ENCODE data around the gene RAN. TPM values are rescaled to one million over a fixed set of nuclear protein-coding genes. Genes with fewer than 3 reads are reported as not detected.

The RAN gene
- total and polyA plus RNA-seq, 3 donors from 2014 or later = 289 to 966 (median 304) TPM

DNA sequence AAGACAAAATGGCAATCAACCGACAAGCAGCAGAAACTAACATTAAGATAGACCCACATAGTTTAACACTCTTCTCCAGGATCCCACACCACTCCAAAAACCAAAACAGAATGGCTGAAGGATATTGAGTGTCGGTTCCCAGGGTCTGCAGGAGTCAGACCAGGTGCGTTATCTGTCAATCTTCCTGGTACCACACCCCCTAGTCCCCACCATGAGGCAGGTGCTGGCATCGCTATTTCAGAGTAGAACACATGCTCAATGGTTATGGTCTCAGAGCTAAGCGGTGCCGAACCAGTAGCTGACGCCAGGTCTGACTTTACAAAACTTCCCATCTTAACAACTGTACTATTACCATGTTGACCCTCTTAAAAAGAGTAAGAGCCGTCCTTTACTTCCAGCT is 43.0 kb upstream of the RAN start:
- no peaks in the 10 kb centered on the region for H3K27me3 ChIP-seq
- no peak overlapping the region for H3K27ac ChIP-seq
- no peak for TF ChIP-seq POLR2A (IDR thresholded peaks at IDR 0.05)
- TF ChIP-seq, protein P1, sequence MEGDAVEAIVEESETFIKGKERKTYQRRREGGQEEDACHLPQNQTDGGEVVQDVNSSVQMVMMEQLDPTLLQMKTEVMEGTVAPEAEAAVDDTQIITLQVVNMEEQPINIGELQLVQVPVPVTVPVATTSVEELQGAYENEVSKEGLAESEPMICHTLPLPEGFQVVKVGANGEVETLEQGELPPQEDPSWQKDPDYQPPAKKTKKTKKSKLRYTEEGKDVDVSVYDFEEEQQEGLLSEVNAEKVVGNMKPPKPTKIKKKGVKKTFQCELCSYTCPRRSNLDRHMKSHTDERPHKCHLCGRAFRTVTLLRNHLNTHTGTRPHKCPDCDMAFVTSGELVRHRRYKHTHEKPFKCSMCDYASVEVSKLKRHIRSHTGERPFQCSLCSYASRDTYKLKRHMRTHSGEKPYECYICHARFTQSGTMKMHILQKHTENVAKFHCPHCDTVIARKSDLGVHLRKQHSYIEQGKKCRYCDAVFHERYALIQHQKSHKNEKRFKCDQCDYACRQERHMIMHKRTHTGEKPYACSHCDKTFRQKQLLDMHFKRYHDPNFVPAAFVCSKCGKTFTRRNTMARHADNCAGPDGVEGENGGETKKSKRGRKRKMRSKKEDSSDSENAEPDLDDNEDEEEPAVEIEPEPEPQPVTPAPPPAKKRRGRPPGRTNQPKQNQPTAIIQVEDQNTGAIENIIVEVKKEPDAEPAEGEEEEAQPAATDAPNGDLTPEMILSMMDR (IDR thresholded peaks at IDR 0.05) = no peak
- H3K4me1 ChIP-seq = peaks cover 7% of the 10 kb centered on the region
- intact Hi-C loops (cut with DNase I; ENCODE audit: low total_unique reads) = no loop called here
- H3K9me3 ChIP-seq = no peaks in the 10 kb centered on the region
- H3K4me3 ChIP-seq = no peak overlapping the region
- DNase-seq = no peak
- WGBS, 2 donors = 90 to 94% methylated on average over 8 of the region's 8 CpGs
- no peaks in the 10 kb centered on the region for H3K36me3 ChIP-seq (ENCODE audit: low read depth, missing control alignments)

DNA sequence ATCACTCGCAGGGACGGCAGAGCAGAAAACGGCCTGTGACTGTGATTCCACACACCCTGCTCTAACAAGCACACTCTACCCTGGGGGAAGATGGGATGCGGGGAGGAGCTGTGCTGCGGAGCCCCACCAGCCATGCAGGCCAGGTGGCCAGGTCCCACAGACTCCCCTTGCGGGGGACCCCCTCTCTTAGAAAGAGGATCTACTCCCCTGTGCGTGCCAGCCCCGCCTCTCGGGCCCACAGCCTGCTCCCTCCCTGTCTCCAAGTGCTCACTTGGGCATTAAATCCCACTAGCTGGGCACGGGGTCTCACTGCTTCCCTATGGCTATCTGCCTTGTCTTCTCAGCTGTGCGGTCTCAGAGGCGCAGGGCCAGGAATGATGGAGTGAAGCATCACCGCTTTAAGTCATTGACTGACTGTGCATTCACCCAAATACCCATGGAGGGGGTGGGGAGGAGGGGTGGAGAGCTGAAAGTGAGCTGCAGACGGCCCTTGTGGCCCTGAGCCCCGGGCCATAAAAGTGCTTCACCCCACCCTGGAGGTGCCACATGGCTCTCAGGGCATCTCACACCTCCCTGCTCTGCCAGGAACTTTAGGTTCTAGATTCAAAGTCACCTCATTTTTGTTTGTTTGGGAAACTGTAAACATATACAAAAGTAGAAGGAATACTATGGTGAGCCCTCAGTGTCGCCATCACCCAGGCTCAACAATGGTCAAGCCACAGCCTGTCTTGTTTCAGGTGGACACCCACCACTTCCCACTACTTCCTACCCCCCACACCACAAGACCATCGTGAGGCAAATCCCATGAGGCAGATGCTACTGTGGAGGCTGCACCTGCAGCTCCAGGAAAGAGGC is 42.2 kb upstream of the RAN start:
- TF ChIP-seq, protein P1 (IDR thresholded peaks at IDR 0.05) = no peak
- no peak for TF ChIP-seq POLR2A (IDR thresholded peaks at IDR 0.05)
- Histone ChIP-seq H3K27ac (no peak overlapping the region), H3K36me3 (ENCODE audit: low read depth, missing control alignments) (no peaks in the 10 kb centered on the region), H3K27me3 (no peaks in the 10 kb centered on the region), H3K9me3 (no peaks in the 10 kb centered on the region), H3K4me1 (peaks cover 7% of the 10 kb centered on the region), H3K4me3 (no peak overlapping the region)
- no peak for DNase-seq
- 83 to 85% methylated on average over 17 of the region's 17 CpGs for whole genome bisulfite sequencing, 2 donors
- intact Hi-C loops (cut with DNase I; ENCODE audit: low total_unique reads) = no loop called here

DNA sequence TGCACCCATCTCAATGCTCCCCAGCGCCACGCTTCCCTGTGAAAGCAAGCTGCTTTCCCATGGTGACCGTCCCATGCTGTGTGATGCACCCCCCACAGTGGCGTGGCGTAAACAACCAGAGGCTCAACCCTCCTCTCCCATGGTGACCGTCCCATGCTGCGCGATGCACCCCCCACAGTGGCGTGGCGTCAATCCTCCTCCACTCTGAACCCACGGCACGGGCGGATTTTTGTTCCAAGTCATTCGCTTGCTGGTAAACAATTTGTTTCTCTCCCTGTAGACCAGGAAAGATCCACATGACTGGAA is 41.7 kb upstream of the RAN start:
- Histone ChIP-seq H3K36me3 (ENCODE audit: low read depth, missing control alignments) (no peaks in the 10 kb centered on the region), H3K27me3 (no peaks in the 10 kb centered on the region), H3K4me1 (peaks cover 7% of the 10 kb centered on the region), H3K4me3 (no peak overlapping the region), H3K9me3 (no peaks in the 10 kb centered on the region), H3K27ac (no peak overlapping the region)
- TF ChIP-seq POLR2A (IDR thresholded peaks at IDR 0.05) = no peak
- TF ChIP-seq, protein P1 (IDR thresholded peaks at IDR 0.05) = no peak
- WGBS, 2 donors = 84% methylated on average over 11 to 14 of the region's 14 CpGs
- no peak for DNase-seq
- intact Hi-C loops (cut with DNase I; ENCODE audit: low total_unique reads) = no loop called here

DNA sequence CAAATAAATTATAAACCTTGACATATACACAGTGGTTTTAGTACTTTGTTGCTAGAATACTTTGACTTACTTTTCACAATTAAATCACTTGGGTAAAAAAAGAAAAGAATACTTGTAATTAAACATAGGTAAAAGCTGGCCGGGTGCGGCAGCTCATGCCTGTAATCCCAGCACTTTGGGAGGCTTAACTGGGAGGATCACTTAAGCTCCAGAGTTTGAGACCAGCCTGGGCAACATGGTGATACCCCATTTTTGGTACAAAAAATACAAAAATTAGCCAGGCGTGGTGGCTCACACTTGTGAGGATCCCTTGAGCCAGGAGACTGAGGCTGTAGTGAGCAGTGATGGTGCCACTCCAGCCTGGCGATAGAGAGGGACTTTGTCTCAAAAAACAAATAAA is 40.6 kb upstream of the RAN start:
- Histone ChIP-seq H3K9me3 (no peaks in the 10 kb centered on the region), H3K27ac (no peak overlapping the region), H3K36me3 (ENCODE audit: low read depth, missing control alignments) (no peaks in the 10 kb centered on the region), H3K4me1 (peaks cover 7% of the 10 kb centered on the region), H3K27me3 (no peaks in the 10 kb centered on the region), H3K4me3 (no peak overlapping the region)
- intact Hi-C loops (cut with DNase I; ENCODE audit: low total_unique reads) = no loop called here
- 88 to 95% methylated on average over 4 of the region's 4 CpGs for WGBS, 2 donors
- TF ChIP-seq POLR2A (IDR thresholded peaks at IDR 0.05) = no peak
- TF ChIP-seq, protein P1 (IDR thresholded peaks at IDR 0.05) = no peak
- no peak for DNase-seq

DNA sequence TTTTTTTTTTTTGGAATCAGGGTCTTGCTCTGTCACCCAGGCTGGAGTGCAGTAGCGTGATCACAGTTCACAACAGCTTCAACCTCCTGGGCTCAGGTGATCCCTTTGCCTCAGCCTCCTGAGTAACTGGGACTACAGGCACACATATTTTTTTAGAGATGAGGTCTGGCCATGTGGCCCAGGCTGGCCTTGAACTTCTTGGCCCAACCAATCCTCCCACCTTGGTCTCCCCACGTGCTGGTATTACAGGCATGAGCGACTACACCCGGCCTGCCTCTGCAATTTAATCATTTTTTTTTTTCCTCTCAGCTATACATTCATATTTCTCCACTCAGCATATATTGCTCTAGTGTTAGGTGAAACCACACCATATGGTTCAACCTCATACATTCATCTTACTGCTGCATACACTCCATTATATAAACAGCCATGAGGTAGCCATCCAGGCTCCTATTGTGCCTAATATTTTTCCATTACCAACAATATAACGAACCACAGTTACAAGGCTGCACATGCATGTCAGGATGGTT is 39.9 kb upstream of the RAN start:
- TF ChIP-seq, protein P1 (IDR thresholded peaks at IDR 0.05) = no peak
- TF ChIP-seq POLR2A (IDR thresholded peaks at IDR 0.05) = no peak
- no peaks in the 10 kb centered on the region for H3K36me3 ChIP-seq (ENCODE audit: low read depth, missing control alignments)
- no peaks in the 10 kb centered on the region for H3K27me3 ChIP-seq
- no peaks in the 10 kb centered on the region for H3K9me3 ChIP-seq
- H3K4me1 ChIP-seq = peaks cover 7% of the 10 kb centered on the region
- intact Hi-C loops (cut with DNase I; ENCODE audit: low total_unique reads) = no loop called here
- no peak for DNase-seq
- H3K4me3 ChIP-seq = no peak overlapping the region
- H3K27ac ChIP-seq = no peak overlapping the region
- 56 to 65% methylated on average over 5 of the region's 5 CpGs for WGBS, 2 donors

Measured in testis (tissue), 3 donors.